GM18861 (cell line): ENCODE data around the gene PCYT1A.
"Not testable (repeated sequence)": the region's sequence is repeated elsewhere in the genome, so short reads cannot be mapped to it uniquely, and the experiment has no call there.

ENCODE experiments used
- ATAC-seq: cut with Tn5 transposase; IDR thresholded peaks from one replicate; pipeline ENCODE4 v1.9.1; 2021; ENCODE audit not compliant: unreplicated experiment

Gene PCYT1A

GRCh38 chr3:196288141-196288460 lies 575 bp upstream of the PCYT1A start:
- no peak for ATAC-seq

- peak; percentile 8 for ATAC-seq
Observed at GRCh38 chr3:196287090-196287439, 461 bp downstream of the PCYT1A start.

GRCh38 chr3:196284396-196284795 lies 3.1 kb downstream of the PCYT1A start:
- no peak for ATAC-seq

- ATAC-seq = no peak
Observed at GRCh38 chr3:196281962-196282361, 5.6 kb downstream of the PCYT1A start.

- no peak for ATAC-seq
Observed at GRCh38 chr3:196280689-196281440, 6.7 kb downstream of the PCYT1A start.

- no peak for ATAC-seq
Observed at GRCh38 chr3:196275126-196275525, 12.4 kb downstream of the PCYT1A start.

GRCh38 chr3:196274585-196274984 lies 12.9 kb downstream of the PCYT1A start:
- ATAC-seq = peak; percentile 80

GRCh38 chr3:196273655-196274054 lies 13.9 kb downstream of the PCYT1A start:
- no peak for ATAC-seq

- no peak for ATAC-seq
Observed at GRCh38 chr3:196272826-196273225, 14.7 kb downstream of the PCYT1A start.

- ATAC-seq = no peak
Observed at GRCh38 chr3:196270499-196270898, 17.0 kb downstream of the PCYT1A start.

GRCh38 chr3:196268284-196269163 lies 19.0 kb downstream of the PCYT1A start:
- ATAC-seq = no peak

GRCh38 chr3:196263819-196264218 lies 23.7 kb downstream of the PCYT1A start:
- no peak for ATAC-seq

GRCh38 chr3:196260784-196261183 lies 26.7 kb downstream of the PCYT1A start:
- ATAC-seq = no peak

- no peak for ATAC-seq
Observed at GRCh38 chr3:196255776-196256175, 31.8 kb downstream of the PCYT1A start.

GRCh38 chr3:196254376-196255283 lies 32.9 kb downstream of the PCYT1A start:
- no peak for ATAC-seq

GRCh38 chr3:196251918-196252317 lies 35.6 kb downstream of the PCYT1A start:
- ATAC-seq = no peak

GRCh38 chr3:196246612-196247308 lies 40.8 kb downstream of the PCYT1A start:
- no peak for ATAC-seq

- ATAC-seq = not testable (repeated sequence)
Observed at GRCh38 chr3:196244166-196244565, 43.4 kb downstream of the PCYT1A start.

- ATAC-seq = no peak
Observed at GRCh38 chr3:196241704-196242103, 45.8 kb downstream of the PCYT1A start.

GRCh38 chr3:196240424-196240823 lies 47.1 kb downstream of the PCYT1A start:
- ATAC-seq = no peak
